K562 (cell line): ENCODE results near the gene SEC23A. TPM values are rescaled to one million over a fixed set of nuclear protein-coding genes. Genes with fewer than 3 reads are reported as not detected.
A peak's percentile ranks its signal among the peaks of the same experiment; 100 is the strongest.
"Not testable (repeated sequence)": the region's sequence is repeated elsewhere in the genome, so short reads cannot be mapped to it uniquely, and the experiment has no call there.

ENCODE experiments used
- ATAC-seq: fragments of 200-7000 bp; cut with Tn5 transposase; 3 replicates; pipeline ENCODE4 v1.9.1; 2020; ENCODE audit warnings: moderate library complexity
- BruUV-seq: library from RNA; stranded (reverse); fragments of 400-500 nt; replicated peaks from 2 replicates; lab custom pipeline; 2021; lab: Mats Ljungman, UMichigan
- CTCF ChIA-PET: fragments of 300-600 bp; formaldehyde crosslinking; extraction: SDS; loops from one replicate; lab custom pipeline; 2021; ENCODE audit warnings: low intra/inter-chr PET ratio; lab: Yijun Ruan, JAX
- POLR2A ChIA-PET: fragments of 300-600, 350-650 bp; sonication (Branson Sonifier 250); formaldehyde crosslinking; extraction: SDS; loops from one replicate; lab custom pipeline; 2021; ENCODE audit warnings: antibody characterized with exemption, inconsistent platforms; lab: Yijun Ruan, JAX
- DNase-seq, 4 experiments: peaks; one replicate each; pipeline versions ENCODE4 v3.0.0 to v3.0.0-alpha.2; 2011 to 2018; ENCODE audit warnings: low spot score in 3 of 4, mixed read lengths in 3 of 4; ENCODE audit errors: extremely low read depth in 1 of 4
- FAIRE-seq: peaks from 2 replicates; lab custom pipeline; 2011; peaks lifted over from hg19 to GRCh38; lab: Jason Lieb, UNC
- H2AFZ ChIP-seq: 2 replicates; pipeline ENCODE4 v1.6.0; 2011; ENCODE audit warnings: low read depth, low read length, control low read depth, inconsistent platforms
- H3K27ac ChIP-seq: fragments of 200-600 bp; 3 replicates; pipeline ENCODE4 v1.8.0; 2011; ENCODE audit warnings: low read depth, mild to moderate bottlenecking, control low read depth, inconsistent platforms, low read length, moderate library complexity, mixed read lengths; ENCODE audit errors: extremely low read depth
- H3K27me3 ChIP-seq, 2 experiments: fragments of 300-600 bp in 1 of 2; 2 replicates in 1 of 2; 3 replicates in 1 of 2; pipeline versions ENCODE4 v1.6.0 to v1.8.0; 2011; ENCODE audit warnings: inconsistent platforms in 2 of 2, low read length in 2 of 2, mild to moderate bottlenecking in 1 of 2, mixed read lengths in 1 of 2, moderate library complexity in 1 of 2; ENCODE audit not compliant: control insufficient read depth in 2 of 2, insufficient read depth in 2 of 2
- H3K36me3 ChIP-seq: fragments of 300-600 bp; 3 replicates; pipeline ENCODE4 v1.8.0; 2011; ENCODE audit warnings: mild to moderate bottlenecking, low read length, inconsistent platforms; ENCODE audit not compliant: control insufficient read depth, insufficient read depth
- H3K4me1 ChIP-seq, 2 experiments: fragments of 200-600 bp in 1 of 2; replicated peaks in 1 of 2; 2 replicates in 1 of 2; 3 replicates in 1 of 2; pipeline versions ENCODE4 v1.5.1 to v1.8.0; 2011; ENCODE audit warnings: inconsistent platforms in 2 of 2, low read length in 2 of 2, mild to moderate bottlenecking in 1 of 2, mixed read lengths in 1 of 2, moderate library complexity in 1 of 2; ENCODE audit not compliant: control insufficient read depth in 2 of 2, insufficient read depth in 2 of 2
- H3K4me2 ChIP-seq: 2 replicates; pipeline ENCODE4 v1.6.1; 2011; ENCODE audit warnings: low read length, control low read depth, inconsistent platforms, mixed read lengths; ENCODE audit not compliant: insufficient read depth
- H3K4me3 ChIP-seq: fragments of 200-600 bp; sonication (generic), shearing (Covaris generic); 2 replicates; pipeline ENCODE4 v1.5.1; 2016; ENCODE audit warnings: control low read depth, inconsistent platforms
- H3K79me2 ChIP-seq: fragments of 200-600 bp; 3 replicates; pipeline ENCODE4 v1.8.0; 2011; ENCODE audit warnings: low read length, inconsistent platforms; ENCODE audit not compliant: control insufficient read depth, insufficient read depth
- H3K9ac ChIP-seq, 2 experiments: 2 replicates each; pipeline versions ENCODE4 v1.6.0 to v1.6.1; 2011; ENCODE audit warnings: low read depth in 2 of 2, low read length in 2 of 2, control low read depth in 1 of 2, inconsistent platforms in 1 of 2, mild to moderate bottlenecking in 1 of 2, mixed read lengths in 1 of 2; ENCODE audit not compliant: insufficient read depth in 1 of 2
- H3K9me1 ChIP-seq: one replicate; pipeline ENCODE4 v1.6.0; 2011; ENCODE audit warnings: inconsistent platforms, mild to moderate bottlenecking, low read length, moderate library complexity; ENCODE audit not compliant: control insufficient read depth, insufficient read depth
- H3K9me3 ChIP-seq: replicated peaks from 2 replicates; pipeline ENCODE4 v1.5.1; 2011; ENCODE audit warnings: low read depth, low read length, inconsistent platforms; ENCODE audit not compliant: control insufficient read depth, insufficient read depth
- H4K20me1 ChIP-seq: replicated peaks from 2 replicates; pipeline ENCODE4 v1.6.1; 2011; ENCODE audit warnings: low read length, inconsistent platforms, mixed read lengths; ENCODE audit not compliant: control insufficient read depth, insufficient read depth
- FOXA3 ChIP-seq, 2 experiments: fragments of 450-650 bp in 1 of 2; sonication (generic) in 1 of 2; formaldehyde crosslinking; IDR thresholded peaks in 1 of 2; conservative IDR thresholded peaks in 1 of 2; 2 replicates each; pipeline versions ENCODE4 v1.4.0 to v1.8.0; 2020 to 2022; ENCODE audit warnings: mild to moderate bottlenecking in 2 of 2, missing genetic modification reagents in 1 of 2
- ZBTB7A ChIP-seq: IDR thresholded peaks from 2 replicates; pipeline ENCODE4 v1.6.1; 2011; ENCODE audit warnings: low read depth, mild to moderate bottlenecking, low read length, moderate library complexity, borderline replicate concordance; ENCODE audit not compliant: control insufficient read depth
- ZFP36 ChIP-seq: fragments of 150-350 bp; IDR thresholded peaks from 2 replicates; pipeline ENCODE4 v1.6.1; 2018; ENCODE audit warnings: low read length, low read depth; ENCODE audit not compliant: partially characterized antibody
- ZNF324 ChIP-seq: fragments of 250-450 bp; sonication (Bioruptor Pico); IDR thresholded peaks from 2 replicates; pipeline ENCODE4 v1.4.0; 2020; ENCODE audit warnings: mild to moderate bottlenecking
- WGBS: fragments of 100-300 bp; shearing (Covaris generic); methylation state at CpG from one replicate; pipeline ENCODE4 v1.1.6; 2016; ENCODE audit warnings: low coverage, mixed read lengths; ENCODE audit not compliant: insufficient coverage; ENCODE audit errors: missing lambda C conversion rate; 5-methylcytosine and 5-hydroxymethylcytosine counted together
- in situ Hi-C: fragments of 300-500 bp; cut with MboI; formaldehyde crosslinking; loops from 4 replicates; pipeline ENCODE4 v1.15.0; 2018; ENCODE audit warnings: inconsistent platforms, mixed read lengths
- intact Hi-C: fragments of 100-400 bp; cut with micrococcal nuclease; formaldehyde crosslinking; loops from 2 replicates; pipeline ENCODE4 v1.14.2; 2022
- polyA plus RNA-seq, 8 experiments: library from polyadenylated mRNA; depleted of rRNA in 4 of 8; stranded (reverse) in 5 of 8; unstranded in 3 of 8; fragments of >200 nt; fragmentation: Nextera tagmentation in 2 of 8; fragmentation: Illumina TruSeq in 1 of 8; extraction: Ambion mirVana in 2 of 8; extraction: Trizol in 1 of 8; gene quantifications; 2 replicates each; pipeline versions ENCODE4 v1.2.1 to v1.2.3, GENCODE V29; 2011 to 2014; ENCODE audit warnings: inconsistent platforms in 1 of 8, missing spikeins in 1 of 8
- total RNA-seq, 7 experiments: library from RNA; depleted of rRNA in 6 of 7; stranded (reverse); fragments of >200 nt in 6 of 7; fragmentation: Illumina TruSeq in 2 of 7; extraction: Trizol in 2 of 7; gene quantifications; 2 replicates each; pipeline versions ENCODE4 v1.2.1 to v1.2.3, GENCODE V29; 2011 to 2021; ENCODE audit warnings: low replicate concordance in 1 of 7

SEC23A gene
- total and polyA plus RNA-seq, 9 of the 15 experiments (the other 6 are each of a cell fraction or from before 2014, with no cell fraction given) = 5.5 to 47.0 (median 14.5) TPM

DNA sequence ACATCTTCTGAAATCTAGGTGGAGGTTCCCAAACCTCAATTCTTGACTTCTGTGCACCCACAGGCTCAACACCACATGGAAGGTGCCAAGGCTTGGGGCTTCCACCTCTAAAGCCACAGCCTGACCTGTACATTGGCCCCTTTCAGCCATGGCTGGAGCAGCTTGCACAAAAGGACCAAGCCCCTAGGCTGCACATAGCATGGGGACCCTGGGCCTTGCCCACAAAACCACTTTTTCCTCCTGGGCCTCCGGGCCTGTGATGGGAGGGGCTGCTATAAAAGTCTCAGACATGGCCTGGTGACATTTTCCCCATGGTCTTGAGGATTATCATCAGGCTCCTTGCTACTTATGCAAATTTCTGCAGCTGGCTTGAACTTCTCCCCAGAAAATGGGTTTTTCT lies 38.6 kb upstream of the SEC23A start:
- CTCF ChIA-PET, POLR2A ChIA-PET, ATAC-seq, FAIRE-seq, H3K27me3 ChIP-seq, H3K9me3 ChIP-seq, BruUV-seq, H3K9ac ChIP-seq, H3K27ac ChIP-seq, H2AFZ ChIP-seq, H3K9me1 ChIP-seq, in situ Hi-C loops, H3K79me2 ChIP-seq, H3K4me3 ChIP-seq, H3K4me1 ChIP-seq, DNase-seq, H3K4me2 ChIP-seq, H4K20me1 ChIP-seq, intact Hi-C loops: not testable (repeated sequence)
- 0 out of 2 replicates have a peak, but pooled peaks have one; percentile 16 for TF ChIP-seq ZBTB7A
- TF ChIP-seq ZFP36 = peak; percentile 82
- 100% methylated on average over 1 of the region's 1 CpG for WGBS
- peaks cover 14% of the 10 kb centered on the region; the same call in 2 of the 3 replicates for H3K36me3 ChIP-seq

DNA sequence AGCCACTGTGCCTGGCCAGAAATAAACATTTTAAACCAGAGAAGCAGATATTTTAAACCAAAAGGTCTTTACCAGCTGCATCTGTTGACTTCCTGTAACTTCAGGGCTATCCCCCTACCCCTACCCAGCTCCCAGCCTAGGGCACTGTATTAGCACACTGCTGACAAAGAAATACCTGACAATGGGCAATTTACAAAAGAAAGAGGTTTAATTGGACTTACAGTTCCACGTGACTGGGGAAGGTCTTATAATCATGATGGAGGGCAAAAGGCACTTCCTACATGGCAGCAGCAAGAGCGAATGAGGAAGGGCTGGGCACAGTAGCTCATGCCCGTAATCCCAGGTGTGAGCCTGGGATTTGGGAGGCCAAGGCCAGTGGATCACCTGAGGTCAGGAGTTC lies 37.1 kb upstream of the SEC23A start:
- H3K27me3 ChIP-seq = no peaks in the 10 kb centered on the region
- no peak overlapping the region for H3K9ac ChIP-seq
- H3K4me3 ChIP-seq = no peak overlapping the region
- H2AFZ ChIP-seq = no peak overlapping the region
- no peaks in the 10 kb centered on the region for H3K79me2 ChIP-seq
- H3K9me3 ChIP-seq = no peaks in the 10 kb centered on the region; the same call in 1 of the 2 replicates
- intact Hi-C loops = no loop called here
- no peak overlapping the region for H3K27ac ChIP-seq
- peaks cover 0 to 1% of the 10 kb centered on the region in 2 experiments; a peak in 2 of 5 replicates for H3K4me1 ChIP-seq
- in situ Hi-C loops = no loop called here
- H3K9me1 ChIP-seq = no peaks in the 10 kb centered on the region
- H3K4me2 ChIP-seq = no peak overlapping the region
- CTCF ChIA-PET = no interaction called here
- no TSS peak for BruUV-seq
- ATAC-seq (no peak), DNase-seq (no peak), FAIRE-seq (no peak)
- no peaks in the 10 kb centered on the region for H4K20me1 ChIP-seq
- WGBS = 86% methylated on average over 3 of the region's 3 CpGs
- TF ChIP-seq ZNF324 (CRISPR knock-in tag) = no peak
- TF ChIP-seq FOXA3 (CRISPR knock-in tag; conservative IDR thresholded peaks at IDR 0.05 in 1 of 2, IDR thresholded peaks at IDR 0.05 in 1 of 2) = no peak
- TF ChIP-seq, all 486 proteins: peak for 0
- peaks cover 23% of the 10 kb centered on the region; the same call in 2 of the 3 replicates for H3K36me3 ChIP-seq
- POLR2A ChIA-PET = no interaction called here
